Astrocyte of the cerebellum (primary cell): ENCODE measurements around the gene PCNA.
A peak's percentile ranks its signal among the peaks of the same experiment; 100 is the strongest.

ENCODE experiments used
- DNase-seq: peaks from one replicate; pipeline ENCODE4 v3.0.0-alpha.2; 2011; ENCODE audit warnings: low read depth
- H3K4me3 ChIP-seq: 2 replicates; pipeline ENCODE4 v1.5.1; 2011; ENCODE audit warnings: mild to moderate bottlenecking, low read depth, low read length, moderate library complexity
- CTCF ChIP-seq: IDR thresholded peaks from 2 replicates; pipeline ENCODE4 v1.5.1; 2012; ENCODE audit warnings: low read length, low read depth, moderate library complexity, mild to moderate bottlenecking; ENCODE audit errors: missing control alignments
- in situ Hi-C: cut with HindIII; loops from 2 replicates; pipeline ENCODE4 v1.10.0; 2017; ENCODE audit warnings: low sequenced_read_pairs

The PCNA gene

GRCh38 chr20:5119435-5120184 is at the start of gene PCNA:
Gene PCNA (minus strand): TSS chr20:5119958. CDS start chr20:5119798, 160 bp downstream.
- DNase-seq: peak; percentile 89
- in situ Hi-C loops: no loop called here
- TF ChIP-seq CTCF: no peak

GRCh38 chr20:5168651-5169396 is 49.1 kb upstream of the PCNA start:
- no peak overlapping the region for H3K4me3 ChIP-seq
- DNase-seq: no peak
- in situ Hi-C loops: no loop called here

More at GRCh38 chr20:5119435-5120184, at the start of gene PCNA:
- peak within 1 kb of the TSS; percentile 57 for H3K4me3 ChIP-seq

GRCh38 chr20:5164645-5165625 is 45.2 kb upstream of the PCNA start:
- DNase-seq: no peak
- no peak for TF ChIP-seq CTCF
- in situ Hi-C loops: no loop called here
- no peak overlapping the region for H3K4me3 ChIP-seq

More at GRCh38 chr20:5168651-5169396, 49.1 kb upstream of the PCNA start:
- TF ChIP-seq CTCF: no peak

- in situ Hi-C loops: no loop called here
- H3K4me3 ChIP-seq: no peak overlapping the region
- TF ChIP-seq CTCF: no peak
Observed at GRCh38 chr20:5161536-5162164, 41.9 kb upstream of the PCNA start.

GRCh38 chr20:5160882-5161281 is 41.1 kb upstream of the PCNA start:
- no peak overlapping the region for H3K4me3 ChIP-seq
- in situ Hi-C loops: no loop called here
- no peak for TF ChIP-seq CTCF
- DNase-seq: no peak

More at GRCh38 chr20:5161536-5162164, 41.9 kb upstream of the PCNA start:
- no peak for DNase-seq
